ENCODE data around the gene DLGAP1.

DLGAP1 gene

GRCh38 chr18:3742541-3742940 is 712.6 kb downstream of the DLGAP1 start:
- no peak overlapping the region for H3K27ac ChIP-seq (replicated peaks)
- DNase-seq (ENCODE audit: low read depth in 1 of 2, low spot score in 1 of 2), result no peak
- H3K27me3 ChIP-seq (ENCODE audit: insufficient read depth, poor library complexity, severe bottlenecking), result no peaks in the 10 kb centered on the region
- H3K4me3 ChIP-seq (replicated peaks; ENCODE audit: insufficient read depth, low read length), result no peak overlapping the region
- no peak for TF ChIP-seq CTCF (IDR thresholded peaks at IDR 0.05; ENCODE audit: insufficient read depth, low read length)
- no peak for TF ChIP-seq REST (IDR thresholded peaks at IDR 0.05; ENCODE audit: insufficient replicate concordance, low read depth)
- no peak for TF ChIP-seq GABPA (IDR thresholded peaks at IDR 0.05; ENCODE audit: low read depth)
- TF ChIP-seq SPI1 (IDR thresholded peaks at IDR 0.05; ENCODE audit: borderline replicate concordance, low read depth), result no peak
- no peak for TF ChIP-seq POLR2AphosphoS5 (IDR thresholded peaks at IDR 0.05; ENCODE audit: low read depth)

- TF ChIP-seq REST (IDR thresholded peaks at IDR 0.05; ENCODE audit: insufficient replicate concordance, low read depth), result no peak
- no peak for TF ChIP-seq POLR2AphosphoS5 (IDR thresholded peaks at IDR 0.05; ENCODE audit: low read depth)
- TF ChIP-seq SPI1 (IDR thresholded peaks at IDR 0.05; ENCODE audit: borderline replicate concordance, low read depth), result no peak
- TF ChIP-seq CTCF (IDR thresholded peaks at IDR 0.05; ENCODE audit: insufficient read depth, low read length), result no peak
- no peak for TF ChIP-seq GABPA (IDR thresholded peaks at IDR 0.05; ENCODE audit: low read depth)
- Histone ChIP-seq H3K4me3 (replicated peaks; ENCODE audit: insufficient read depth, low read length) (no peak overlapping the region), H3K27me3 (ENCODE audit: insufficient read depth, poor library complexity, severe bottlenecking) (no peaks in the 10 kb centered on the region), H3K27ac (replicated peaks) (no peak overlapping the region)
- no peak for DNase-seq (ENCODE audit: low read depth in 1 of 2, low spot score in 1 of 2)
Measured at GRCh38 chr18:3741333-3741732, 713.8 kb downstream of the DLGAP1 start.

- no peak overlapping the region for H3K27ac ChIP-seq (replicated peaks)
- H3K27me3 ChIP-seq (ENCODE audit: insufficient read depth, poor library complexity, severe bottlenecking), result no peaks in the 10 kb centered on the region
- no peak overlapping the region for H3K4me3 ChIP-seq (replicated peaks; ENCODE audit: insufficient read depth, low read length)
- TF ChIP-seq CTCF (IDR thresholded peaks at IDR 0.05; ENCODE audit: insufficient read depth, low read length) (no peak), GABPA (IDR thresholded peaks at IDR 0.05; ENCODE audit: low read depth) (no peak), REST (IDR thresholded peaks at IDR 0.05; ENCODE audit: insufficient replicate concordance, low read depth) (no peak), SPI1 (IDR thresholded peaks at IDR 0.05; ENCODE audit: borderline replicate concordance, low read depth) (no peak), POLR2AphosphoS5 (IDR thresholded peaks at IDR 0.05; ENCODE audit: low read depth) (no peak)
- no peak for DNase-seq (ENCODE audit: low read depth in 1 of 2, low spot score in 1 of 2)
Measured at GRCh38 chr18:3728704-3729437, 726.2 kb downstream of the DLGAP1 start.

Measured in HL-60 (cell line).